DOHH2 (cell line): ENCODE results near the gene ZNF385B.
"Not testable (repeated sequence)": the region's sequence is repeated elsewhere in the genome, so short reads cannot be mapped to it uniquely, and the experiment has no call there.

ENCODE experiments used
- H3F3A ChIP-seq: fragments of 200-600 bp; sonication (generic), shearing (Covaris generic); 2 replicates; pipeline ENCODE4 v1.6.0; 2016; ENCODE audit warnings: antibody characterized with exemption, mild to moderate bottlenecking; ENCODE audit not compliant: control insufficient read depth, insufficient read depth
- H3K27ac ChIP-seq: fragments of 200-600 bp; sonication (generic); 2 replicates; pipeline ENCODE4 v1.5.1; 2014; ENCODE audit warnings: low read depth, mild to moderate bottlenecking, low read length, moderate library complexity
- H3K27me3 ChIP-seq: fragments of 200-600 bp; sonication (generic); 2 replicates; pipeline ENCODE4 v1.6.1; 2014; ENCODE audit warnings: mild to moderate bottlenecking, low read length, mixed read lengths; ENCODE audit not compliant: control insufficient read depth
- H3K36me3 ChIP-seq: fragments of 200-600 bp; sonication (generic); 2 replicates; pipeline ENCODE4 v1.6.1; 2014; ENCODE audit warnings: mild to moderate bottlenecking, low read length, moderate library complexity, mixed read lengths; ENCODE audit not compliant: control insufficient read depth
- H3K4me1 ChIP-seq: fragments of 200-600 bp; sonication (generic); 2 replicates; pipeline ENCODE4 v1.6.1; 2014; ENCODE audit warnings: mild to moderate bottlenecking, low read length, mixed read lengths; ENCODE audit not compliant: control insufficient read depth
- H3K4me2 ChIP-seq: fragments of 200-600 bp; sonication (generic); 2 replicates; pipeline ENCODE4 v1.6.0; 2014; ENCODE audit warnings: mild to moderate bottlenecking, low read length, moderate library complexity
- H3K4me3 ChIP-seq: fragments of 200-600 bp; sonication (generic); 2 replicates; pipeline ENCODE4 v1.5.1; 2014; ENCODE audit warnings: mild to moderate bottlenecking, low read length, mixed read lengths
- H3K79me2 ChIP-seq: fragments of 200-600 bp; sonication (generic); 2 replicates; pipeline ENCODE4 v1.6.1; 2014; ENCODE audit warnings: mild to moderate bottlenecking, low read length, mixed read lengths; ENCODE audit not compliant: control insufficient read depth
- H3K9me2 ChIP-seq: fragments of 200-600 bp; sonication (generic); replicated peaks from 2 replicates; pipeline ENCODE4 v1.6.1; 2014; ENCODE audit warnings: mild to moderate bottlenecking, low read length, mixed read lengths; ENCODE audit not compliant: control insufficient read depth
- H3K9me3 ChIP-seq: fragments of 200-600 bp; sonication (generic); 2 replicates; pipeline ENCODE4 v1.6.1; 2014; ENCODE audit warnings: antibody characterized with exemption, low read length, mixed read lengths; ENCODE audit not compliant: control insufficient read depth, insufficient read depth
- H4K20me1 ChIP-seq: fragments of 200-600 bp; sonication (generic); 2 replicates; pipeline ENCODE4 v1.6.0; 2014; ENCODE audit warnings: low read depth, mild to moderate bottlenecking, antibody characterized with exemption, low read length, moderate library complexity; ENCODE audit not compliant: control insufficient read depth, insufficient read depth
- EZH2phosphoT487 ChIP-seq: fragments of 200-600 bp; sonication (generic); IDR thresholded peaks from 2 replicates; pipeline ENCODE4 v1.6.1; 2017; ENCODE audit warnings: borderline replicate concordance, mild to moderate bottlenecking, antibody characterized with exemption, low read length, moderate library complexity, mixed read lengths
- TF ChIP-seq, protein P1 (sequence below): fragments of 200-600 bp; sonication (generic); IDR thresholded peaks from one replicate; pipeline ENCODE4 v1.5.1; 2014; ENCODE audit warnings: antibody characterized with exemption, mild to moderate bottlenecking, low read depth, low read length; ENCODE audit not compliant: poor library complexity, severe bottlenecking

Gene ZNF385B

DNA sequence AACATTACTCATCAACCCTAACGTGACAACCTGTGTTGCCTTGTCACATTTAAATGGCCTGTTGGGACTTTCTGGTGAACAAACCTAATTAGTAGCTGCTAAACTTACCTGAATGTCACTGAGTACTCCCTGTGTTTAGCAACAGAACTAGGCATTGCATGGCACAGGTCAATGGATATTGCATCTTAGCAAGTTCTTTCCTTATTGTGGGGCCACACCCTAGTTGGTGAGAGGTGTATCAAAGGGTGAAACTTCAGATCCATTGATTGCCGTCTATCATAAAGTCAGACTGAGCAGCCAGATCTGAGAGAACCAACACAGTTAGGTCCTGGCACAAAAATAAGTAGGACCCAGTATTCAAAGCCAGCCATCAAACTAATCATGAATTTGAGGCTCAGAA lies 29.8 kb upstream of the ZNF385B start:
- H3K36me3 ChIP-seq, result no peaks in the 10 kb centered on the region
- H3K4me2 ChIP-seq, result no peak overlapping the region
- no peak overlapping the region for H3K27ac ChIP-seq
- H3K4me1 ChIP-seq, result no peaks in the 10 kb centered on the region
- no peaks in the 10 kb centered on the region for H3K9me2 ChIP-seq
- peaks cover 4% of the 10 kb centered on the region; the same call in 1 of the 2 replicates for H3K9me3 ChIP-seq
- no peaks in the 10 kb centered on the region for H3K79me2 ChIP-seq
- H3K4me3 ChIP-seq, result no peak overlapping the region
- no peaks in the 10 kb centered on the region for H3K27me3 ChIP-seq
- TF ChIP-seq EZH2phosphoT487, result no peak
- TF ChIP-seq, protein P1, sequence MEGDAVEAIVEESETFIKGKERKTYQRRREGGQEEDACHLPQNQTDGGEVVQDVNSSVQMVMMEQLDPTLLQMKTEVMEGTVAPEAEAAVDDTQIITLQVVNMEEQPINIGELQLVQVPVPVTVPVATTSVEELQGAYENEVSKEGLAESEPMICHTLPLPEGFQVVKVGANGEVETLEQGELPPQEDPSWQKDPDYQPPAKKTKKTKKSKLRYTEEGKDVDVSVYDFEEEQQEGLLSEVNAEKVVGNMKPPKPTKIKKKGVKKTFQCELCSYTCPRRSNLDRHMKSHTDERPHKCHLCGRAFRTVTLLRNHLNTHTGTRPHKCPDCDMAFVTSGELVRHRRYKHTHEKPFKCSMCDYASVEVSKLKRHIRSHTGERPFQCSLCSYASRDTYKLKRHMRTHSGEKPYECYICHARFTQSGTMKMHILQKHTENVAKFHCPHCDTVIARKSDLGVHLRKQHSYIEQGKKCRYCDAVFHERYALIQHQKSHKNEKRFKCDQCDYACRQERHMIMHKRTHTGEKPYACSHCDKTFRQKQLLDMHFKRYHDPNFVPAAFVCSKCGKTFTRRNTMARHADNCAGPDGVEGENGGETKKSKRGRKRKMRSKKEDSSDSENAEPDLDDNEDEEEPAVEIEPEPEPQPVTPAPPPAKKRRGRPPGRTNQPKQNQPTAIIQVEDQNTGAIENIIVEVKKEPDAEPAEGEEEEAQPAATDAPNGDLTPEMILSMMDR, result no peak
- H4K20me1 ChIP-seq, result no peaks in the 10 kb centered on the region
- no peaks in the 10 kb centered on the region; the same call in 1 of the 2 replicates for H3F3A ChIP-seq

DNA sequence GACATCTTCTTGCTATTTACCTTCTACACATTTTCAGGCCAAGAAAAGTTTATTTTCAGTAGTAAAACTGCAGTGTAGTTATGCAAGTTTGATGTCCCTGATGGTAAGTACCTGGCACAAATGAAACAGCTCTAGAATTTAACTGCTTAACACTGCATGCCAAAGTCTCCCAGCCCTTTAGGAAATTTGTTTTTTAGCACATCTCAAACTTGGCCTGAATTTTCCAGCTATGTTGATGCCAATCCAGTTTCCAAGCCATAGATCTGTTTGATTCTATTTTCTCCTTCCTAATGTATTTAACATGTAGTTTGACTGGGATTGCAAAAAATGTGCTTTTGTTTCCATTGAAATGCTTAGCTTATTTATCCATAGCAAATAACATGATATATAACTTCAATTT lies 29.3 kb upstream of the ZNF385B start:
- no peak overlapping the region for H3K4me2 ChIP-seq
- no peaks in the 10 kb centered on the region; the same call in 1 of the 2 replicates for H3F3A ChIP-seq
- no peaks in the 10 kb centered on the region for H3K9me2 ChIP-seq
- H3K9me3 ChIP-seq, result peaks cover 4% of the 10 kb centered on the region; the same call in 1 of the 2 replicates
- H3K27ac ChIP-seq, result no peak overlapping the region
- H3K27me3 ChIP-seq, result no peaks in the 10 kb centered on the region
- no peaks in the 10 kb centered on the region for H3K79me2 ChIP-seq
- H3K36me3 ChIP-seq, result no peaks in the 10 kb centered on the region
- no peak for TF ChIP-seq EZH2phosphoT487
- TF ChIP-seq, protein P1, result no peak
- H3K4me3 ChIP-seq, result no peak overlapping the region
- no peaks in the 10 kb centered on the region for H3K4me1 ChIP-seq
- no peaks in the 10 kb centered on the region for H4K20me1 ChIP-seq

DNA sequence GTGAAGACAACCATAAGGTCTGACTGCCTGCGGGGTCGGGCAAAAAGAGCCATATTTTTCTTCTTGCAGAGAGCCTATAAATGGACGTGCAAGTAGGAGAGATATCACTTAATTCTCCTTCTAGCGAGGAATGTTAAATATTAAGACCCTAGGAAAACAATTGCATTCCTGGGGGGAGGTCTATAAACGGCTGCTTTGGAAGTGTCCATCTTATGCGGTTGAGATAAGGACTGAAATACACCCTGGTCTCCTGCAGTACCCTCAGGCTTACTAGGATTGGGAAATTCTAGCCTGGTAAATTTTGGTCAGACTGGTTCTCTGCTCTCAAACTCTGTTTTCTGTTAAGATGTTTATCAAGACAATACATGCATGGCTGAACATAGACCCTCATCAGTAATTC lies 27.2 kb upstream of the ZNF385B start:
- H3F3A ChIP-seq, H3K27ac ChIP-seq, H3K9me2 ChIP-seq, H3K4me2 ChIP-seq, H3K9me3 ChIP-seq, H3K79me2 ChIP-seq, H3K36me3 ChIP-seq, H4K20me1 ChIP-seq, H3K27me3 ChIP-seq, H3K4me3 ChIP-seq, H3K4me1 ChIP-seq: not testable (repeated sequence)

- H3K4me3 ChIP-seq, result no peak overlapping the region
- no peak overlapping the region for H3K4me2 ChIP-seq
- peaks cover 4% of the 10 kb centered on the region; the same call in 1 of the 2 replicates for H3K9me3 ChIP-seq
- H3F3A ChIP-seq, result no peaks in the 10 kb centered on the region
- no peaks in the 10 kb centered on the region for H3K79me2 ChIP-seq
- no peaks in the 10 kb centered on the region for H3K9me2 ChIP-seq
- peaks cover 50% of the 10 kb centered on the region for H3K4me1 ChIP-seq
- H3K36me3 ChIP-seq, result no peaks in the 10 kb centered on the region
- H4K20me1 ChIP-seq, result no peaks in the 10 kb centered on the region
- H3K27me3 ChIP-seq, result no peaks in the 10 kb centered on the region
- TF ChIP-seq, protein P1, result no peak
- no peak for TF ChIP-seq EZH2phosphoT487
- H3K27ac ChIP-seq, result no peak overlapping the region
Observed at GRCh38 chr2:179884193-179884592, 22.8 kb upstream of the ZNF385B start.
